NCI-H2227 treated with DMSO at 0.1 percent for 48 hours (cell line): ENCODE measurements around the gene TUBB4A.
A peak's percentile ranks its signal among the peaks of the same experiment; 100 is the strongest.

Experiments used
- DNase-seq: peaks from one replicate; lab custom pipeline; 2025; lab: John Stamatoyannopoulos, UW

The TUBB4A gene

GRCh38 chr19:6494438-6495036 is 7.6 kb downstream of the TUBB4A start:
- no peak for DNase-seq

GRCh38 chr19:6491802-6492592 is 10.1 kb downstream of the TUBB4A start:
- DNase-seq, result no peak

- DNase-seq, result no peak
Measured at GRCh38 chr19:6490134-6490533, 12.0 kb downstream of the TUBB4A start.

GRCh38 chr19:6489278-6490061 is 12.6 kb downstream of the TUBB4A start:
- no peak for DNase-seq

GRCh38 chr19:6484831-6485230 is 17.3 kb downstream of the TUBB4A start:
- DNase-seq, result no peak

- no peak for DNase-seq
Measured at GRCh38 chr19:6484230-6484629, 17.9 kb downstream of the TUBB4A start.

- DNase-seq, result no peak
Measured at GRCh38 chr19:6483235-6483634, 18.9 kb downstream of the TUBB4A start.

- DNase-seq, result no peak
Measured at GRCh38 chr19:6482343-6482686, 19.8 kb downstream of the TUBB4A start.

GRCh38 chr19:6481541-6482342 is 20.4 kb downstream of the TUBB4A start, which contains the start of gene DENND1C:
Gene DENND1C (minus strand): TSS chr19:6481787. CDS start chr19:6481695, 92 bp downstream.
- no peak for DNase-seq

- DNase-seq, result no peak
Measured at GRCh38 chr19:6480848-6481415, 21.2 kb downstream of the TUBB4A start.

- no peak for DNase-seq
Measured at GRCh38 chr19:6479836-6480398, 22.2 kb downstream of the TUBB4A start.

- no peak for DNase-seq
Measured at GRCh38 chr19:6478815-6479214, 23.3 kb downstream of the TUBB4A start.

GRCh38 chr19:6476896-6477431 is 25.1 kb downstream of the TUBB4A start:
- DNase-seq, result no peak

- peak; percentile 42 for DNase-seq
Measured at GRCh38 chr19:6476155-6476895, 25.8 kb downstream of the TUBB4A start.

- DNase-seq, result no peak
Measured at GRCh38 chr19:6475321-6476108, 26.6 kb downstream of the TUBB4A start.

GRCh38 chr19:6473647-6474046 is 28.5 kb downstream of the TUBB4A start:
- DNase-seq, result no peak

GRCh38 chr19:6472713-6473112 is 29.4 kb downstream of the TUBB4A start:
- no peak for DNase-seq

- no peak for DNase-seq
Measured at GRCh38 chr19:6471076-6471475, 31.0 kb downstream of the TUBB4A start.

- DNase-seq, result no peak
Measured at GRCh38 chr19:6470173-6470572, 31.9 kb downstream of the TUBB4A start.

GRCh38 chr19:6467384-6467783 is 34.7 kb downstream of the TUBB4A start:
- DNase-seq, result no peak
